Natural killer cell (primary cell): Measurements from ENCODE around the gene SCP2. TPM values are rescaled to one million over a fixed set of nuclear protein-coding genes. Genes with fewer than 3 reads are reported as not detected.
A peak's percentile ranks its signal among the peaks of the same experiment; 100 is the strongest.

Source experiments
- ATAC-seq, 3 donors: fragments of 150-1000 bp in 2 of 3; fragments of 200-7000 bp in 1 of 3; cut with Tn5 transposase; 1 replicate in 1 of 3; 2 replicates in 2 of 3; pipeline ENCODE4 v1.10.0; 2021; ENCODE audit warnings: mild to moderate bottlenecking in 2 of 3, moderate library complexity in 2 of 3
- DNase-seq, 2 donors: peaks; one replicate each; pipeline versions ENCODE4 v3.0.0 to v3.0.0-alpha.2; 2013 to 2021; ENCODE audit warnings: mixed read lengths in 1 of 2
- H3K27ac ChIP-seq: one replicate; pipeline ENCODE4 v1.5.1; 2013; ENCODE audit warnings: mild to moderate bottlenecking, low read length
- H3K27me3 ChIP-seq: one replicate; pipeline ENCODE4 v1.6.1; 2013; ENCODE audit warnings: low read length; ENCODE audit not compliant: control insufficient read depth, insufficient read depth
- H3K36me3 ChIP-seq: one replicate; pipeline ENCODE4 v1.6.1; 2013; ENCODE audit warnings: low read length; ENCODE audit not compliant: control insufficient read depth, insufficient read depth
- H3K4me1 ChIP-seq: one replicate; pipeline ENCODE4 v1.6.1; 2013; ENCODE audit warnings: low read length; ENCODE audit not compliant: control insufficient read depth, insufficient read depth
- H3K4me3 ChIP-seq: one replicate; pipeline ENCODE4 v1.5.1; 2013; ENCODE audit warnings: low read length
- H3K9me3 ChIP-seq: one replicate; pipeline ENCODE4 v1.6.1; 2013; ENCODE audit warnings: low read length; ENCODE audit not compliant: control insufficient read depth, insufficient read depth
- H3K27ac Mint-ChIP-seq, 2 donors: one replicate each; pipeline ENCODE4 v1.8.0; 2022; ENCODE audit warnings: mild to moderate bottlenecking in 2 of 2, mixed read lengths in 2 of 2, moderate library complexity in 1 of 2
- H3K27me3 Mint-ChIP-seq, 2 donors: one replicate each; pipeline ENCODE4 v1.8.0; 2022; ENCODE audit warnings: low read depth in 2 of 2, mixed read lengths in 2 of 2
- H3K36me3 Mint-ChIP-seq: one replicate; pipeline ENCODE4 v1.8.0; 2022; ENCODE audit warnings: mixed read lengths
- H3K4me1 Mint-ChIP-seq, 2 donors: one replicate each; pipeline ENCODE4 v1.8.0; 2022; ENCODE audit warnings: mixed read lengths in 2 of 2
- H3K4me3 Mint-ChIP-seq: one replicate; pipeline ENCODE4 v1.8.0; 2022; ENCODE audit warnings: mild to moderate bottlenecking, moderate library complexity, mixed read lengths
- H3K9me3 Mint-ChIP-seq, 2 donors: one replicate each; pipeline ENCODE4 v1.8.0; 2022; ENCODE audit warnings: mixed read lengths in 2 of 2
- CTCF ChIP-seq: fragments of 200-600 bp; IDR thresholded peaks from one replicate; pipeline ENCODE4 v1.8.0; 2022; ENCODE audit warnings: antibody characterized with exemption
- WGBS: methylation state at CpG from one replicate; pipeline ENCODE4 v1.1.7; 2013; ENCODE audit warnings: missing lambda C conversion rate; ENCODE audit not compliant: insufficient coverage; 5-methylcytosine and 5-hydroxymethylcytosine counted together
- intact Hi-C: fragments of 100-400 bp; cut with micrococcal nuclease; formaldehyde crosslinking; loops from one replicate; pipeline ENCODE4 v1.14.2; 2022
- total RNA-seq, 4 donors: library from RNA; stranded (reverse); fragments of 120-200 nt in 1 of 4; gene quantifications; one replicate each; pipeline versions ENCODE4 v1.2.3 to v1.2.4, GENCODE V29; 2013 to 2022

The SCP2 gene
- total RNA-seq, 3 donors from 2014 or later (not counting 1 experiment from before 2014, with no cell fraction given): 90.0 to 118 (median 105) TPM

GRCh38 chr1:53022179-53022578 lies 95.1 kb downstream of the SCP2 start:
- peak overlapping the region in 1 of 2 donors; percentile 13 for H3K27ac Mint-ChIP-seq
- H3K27me3 ChIP-seq: no peaks in the 10 kb centered on the region
- no peaks in the 10 kb centered on the region for H3K9me3 ChIP-seq
- H3K36me3 Mint-ChIP-seq: no peaks in the 10 kb centered on the region
- no peak for TF ChIP-seq CTCF
- H3K4me1 Mint-ChIP-seq: peaks cover 11 to 12% of the 10 kb centered on the region in 2 donors
- ATAC-seq: no peak
- no peak for DNase-seq
- no peak overlapping the region for H3K4me3 Mint-ChIP-seq
- no peaks in the 10 kb centered on the region for H3K9me3 Mint-ChIP-seq
- no peaks in the 10 kb centered on the region for H3K4me1 ChIP-seq
- intact Hi-C loops: no loop called here
- no peaks in the 10 kb centered on the region for H3K27me3 Mint-ChIP-seq
- H3K4me3 ChIP-seq: no peak overlapping the region
- H3K36me3 ChIP-seq: no peaks in the 10 kb centered on the region
- no CpG with 5 or more reads among the region's 1 CpG for WGBS
- no peak overlapping the region for H3K27ac ChIP-seq

GRCh38 chr1:53023546-53023945 lies 96.5 kb downstream of the SCP2 start:
- no peaks in the 10 kb centered on the region for H3K27me3 Mint-ChIP-seq
- Histone ChIP-seq H3K36me3 (no peaks in the 10 kb centered on the region), H3K27me3 (no peaks in the 10 kb centered on the region), H3K4me1 (no peaks in the 10 kb centered on the region), H3K27ac (no peak overlapping the region), H3K4me3 (no peak overlapping the region), H3K9me3 (no peaks in the 10 kb centered on the region)
- no peak overlapping the region for H3K27ac Mint-ChIP-seq
- peaks cover 8% of the 10 kb centered on the region in 2 donors for H3K4me1 Mint-ChIP-seq
- no peak overlapping the region for H3K4me3 Mint-ChIP-seq
- ATAC-seq (no peak), DNase-seq (no peak)
- 92% methylated on average over 2 of the region's 3 CpGs for WGBS
- no peaks in the 10 kb centered on the region for H3K36me3 Mint-ChIP-seq
- no peaks in the 10 kb centered on the region for H3K9me3 Mint-ChIP-seq
- no peak for TF ChIP-seq CTCF
- intact Hi-C loops: no loop called here

GRCh38 chr1:53024117-53024516 lies 97.0 kb downstream of the SCP2 start:
- Histone ChIP-seq H3K36me3 (no peaks in the 10 kb centered on the region), H3K4me3 (no peak overlapping the region), H3K27me3 (no peaks in the 10 kb centered on the region), H3K27ac (no peak overlapping the region), H3K4me1 (no peaks in the 10 kb centered on the region), H3K9me3 (no peaks in the 10 kb centered on the region)
- H3K27me3 Mint-ChIP-seq: no peaks in the 10 kb centered on the region
- H3K27ac Mint-ChIP-seq: no peak overlapping the region
- H3K4me3 Mint-ChIP-seq: no peak overlapping the region
- intact Hi-C loops: no loop called here
- ATAC-seq: no peak
- no peak for TF ChIP-seq CTCF
- no peak for DNase-seq
- no peaks in the 10 kb centered on the region for H3K36me3 Mint-ChIP-seq
- no peaks in the 10 kb centered on the region for H3K9me3 Mint-ChIP-seq
- peaks cover 8% of the 10 kb centered on the region in 2 donors for H3K4me1 Mint-ChIP-seq

- ATAC-seq (no peak), DNase-seq (no peak)
- Histone ChIP-seq H3K36me3 (peaks cover 3% of the 10 kb centered on the region), H3K27ac (no peak overlapping the region), H3K9me3 (no peaks in the 10 kb centered on the region), H3K4me1 (no peaks in the 10 kb centered on the region), H3K4me3 (no peak overlapping the region), H3K27me3 (no peaks in the 10 kb centered on the region)
- H3K27me3 Mint-ChIP-seq: no peaks in the 10 kb centered on the region
- H3K9me3 Mint-ChIP-seq: no peaks in the 10 kb centered on the region
- no peaks in the 10 kb centered on the region for H3K36me3 Mint-ChIP-seq
- H3K27ac Mint-ChIP-seq: no peak overlapping the region
- H3K4me1 Mint-ChIP-seq: peaks cover 8% of the 10 kb centered on the region in 2 donors
- no peak overlapping the region for H3K4me3 Mint-ChIP-seq
- WGBS: 95% methylated on average over 2 of the region's 2 CpGs
- intact Hi-C loops: no loop called here
- no peak for TF ChIP-seq CTCF
Observed at GRCh38 chr1:53025034-53025768, 98.1 kb downstream of the SCP2 start.
